Measurements from ENCODE around the gene BMPR1B. TPM values are rescaled to one million over a fixed set of nuclear protein-coding genes. Genes with fewer than 3 reads are reported as not detected.

BMPR1B gene
- total RNA-seq, 2 experiments from 2014 or later = not detected

GRCh38 chr4:95093460-95093859 is 335.7 kb downstream of the BMPR1B start:
- no peaks in the 10 kb centered on the region for H3K9me3 ChIP-seq (ENCODE audit: control insufficient read depth in 1 of 2, insufficient read depth in 1 of 2, low read length in 2 of 2)
- DNase-seq = no peak
- H3K27me3 Mint-ChIP-seq = no peaks in the 10 kb centered on the region
- ChIA-PET CTCF (no interaction called here), POLR2A (no interaction called here)
- H3K4me3 ChIP-seq (ENCODE audit: low read length) = no peak overlapping the region
- H3K36me3 ChIP-seq (ENCODE audit: insufficient read depth, low read length) = no peaks in the 10 kb centered on the region
- no peak overlapping the region for H3K27ac ChIP-seq (ENCODE audit: low read depth in 1 of 2, low read length in 2 of 2)
- no peak for TF ChIP-seq CTCF (IDR thresholded peaks at IDR 0.05)
- H3K36me3 Mint-ChIP-seq (ENCODE audit: low read depth) = no peaks in the 10 kb centered on the region
- no peak overlapping the region for H3K27ac Mint-ChIP-seq
- H3K4me1 Mint-ChIP-seq (ENCODE audit: low read depth) = peaks cover 17% of the 10 kb centered on the region
- H3K4me1 ChIP-seq (ENCODE audit: insufficient read depth, low read length) = no peaks in the 10 kb centered on the region
- ATAC-seq (ENCODE audit: poor library complexity) = no peak
- no peaks in the 10 kb centered on the region for H3K27me3 ChIP-seq (ENCODE audit: control insufficient read depth in 1 of 2, insufficient read depth in 2 of 2, low read length in 2 of 2)
- H3K9me3 Mint-ChIP-seq = no peaks in the 10 kb centered on the region
- intact Hi-C loops (cut with DNase I, micrococcal nuclease) = loop anchor here in 1 of 2 experiments (5.0 kb wide), 1 partner anchor 471 kb away; no protein-coding TSS in a partner anchor
- H3K4me3 Mint-ChIP-seq = no peak overlapping the region

DNA sequence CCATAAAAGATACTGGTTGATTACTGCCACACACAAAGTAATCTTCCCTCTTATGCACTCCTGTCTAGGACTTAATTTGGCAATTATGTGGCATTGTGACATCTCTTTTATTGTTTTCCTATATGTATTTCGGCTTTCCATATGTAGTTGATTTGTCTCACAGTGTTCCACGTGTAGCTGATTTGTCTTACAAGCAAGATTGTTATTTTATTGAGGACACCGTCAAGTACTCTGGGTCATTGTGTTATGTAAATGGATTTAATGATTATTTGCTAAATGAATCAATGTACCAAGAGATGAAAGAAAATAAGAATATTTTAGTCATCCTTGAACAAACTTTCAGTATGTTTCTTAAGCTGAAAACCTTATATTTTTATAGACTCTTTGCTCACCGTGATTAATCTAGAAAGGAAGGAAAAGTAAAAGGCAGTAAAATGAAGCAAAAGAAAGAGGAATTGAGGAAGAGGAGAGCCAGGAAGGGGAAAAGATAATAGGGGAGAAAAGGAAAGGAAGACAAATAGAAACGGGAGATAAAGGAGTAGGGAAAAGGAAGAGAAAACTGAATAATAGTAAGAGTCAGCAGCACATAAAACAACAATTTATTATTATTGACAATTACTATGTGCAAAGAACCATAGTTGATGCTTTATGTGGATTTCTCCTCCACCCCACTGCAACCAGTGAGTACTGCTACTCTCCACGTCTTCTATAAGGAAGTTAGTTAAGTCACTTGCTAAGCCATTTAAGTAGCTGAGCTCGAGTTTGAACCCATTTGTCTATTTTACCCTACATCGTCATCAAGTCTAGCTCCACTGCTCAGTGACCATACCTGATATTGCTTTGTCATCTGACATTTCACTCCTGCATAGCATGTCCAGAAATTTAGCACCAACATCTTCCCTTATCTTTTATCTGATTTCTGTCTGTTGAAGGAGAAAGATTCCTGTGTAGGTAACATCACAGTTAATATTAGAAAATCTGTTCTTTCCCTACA is 336.5 kb downstream of the BMPR1B start:
- H3K27ac ChIP-seq (ENCODE audit: low read depth in 1 of 2, low read length in 2 of 2) = no peak overlapping the region
- H3K36me3 Mint-ChIP-seq (ENCODE audit: low read depth) = no peaks in the 10 kb centered on the region
- intact Hi-C loops (cut with DNase I, micrococcal nuclease) = loop anchor here (2.0 to 5.0 kb wide), 2 partner anchors 472 to 473 kb away; no protein-coding TSS in a partner anchor
- H3K27me3 ChIP-seq (ENCODE audit: control insufficient read depth in 1 of 2, insufficient read depth in 2 of 2, low read length in 2 of 2) = no peaks in the 10 kb centered on the region
- H3K4me3 Mint-ChIP-seq = no peak overlapping the region
- ATAC-seq (ENCODE audit: poor library complexity) = no peak
- H3K4me1 ChIP-seq (ENCODE audit: insufficient read depth, low read length) = no peaks in the 10 kb centered on the region
- CTCF ChIA-PET = no interaction called here
- POLR2A ChIA-PET = no interaction called here
- no peak overlapping the region for H3K4me3 ChIP-seq (ENCODE audit: low read length)
- H3K4me1 Mint-ChIP-seq (ENCODE audit: low read depth) = peaks cover 17% of the 10 kb centered on the region
- no peaks in the 10 kb centered on the region for H3K9me3 ChIP-seq (ENCODE audit: control insufficient read depth in 1 of 2, insufficient read depth in 1 of 2, low read length in 2 of 2)
- no peak overlapping the region for H3K27ac Mint-ChIP-seq
- no peaks in the 10 kb centered on the region for H3K27me3 Mint-ChIP-seq
- H3K9me3 Mint-ChIP-seq = no peaks in the 10 kb centered on the region
- H3K36me3 ChIP-seq (ENCODE audit: insufficient read depth, low read length) = no peaks in the 10 kb centered on the region
- no peak for DNase-seq
- no peak for TF ChIP-seq CTCF (IDR thresholded peaks at IDR 0.05)

DNA sequence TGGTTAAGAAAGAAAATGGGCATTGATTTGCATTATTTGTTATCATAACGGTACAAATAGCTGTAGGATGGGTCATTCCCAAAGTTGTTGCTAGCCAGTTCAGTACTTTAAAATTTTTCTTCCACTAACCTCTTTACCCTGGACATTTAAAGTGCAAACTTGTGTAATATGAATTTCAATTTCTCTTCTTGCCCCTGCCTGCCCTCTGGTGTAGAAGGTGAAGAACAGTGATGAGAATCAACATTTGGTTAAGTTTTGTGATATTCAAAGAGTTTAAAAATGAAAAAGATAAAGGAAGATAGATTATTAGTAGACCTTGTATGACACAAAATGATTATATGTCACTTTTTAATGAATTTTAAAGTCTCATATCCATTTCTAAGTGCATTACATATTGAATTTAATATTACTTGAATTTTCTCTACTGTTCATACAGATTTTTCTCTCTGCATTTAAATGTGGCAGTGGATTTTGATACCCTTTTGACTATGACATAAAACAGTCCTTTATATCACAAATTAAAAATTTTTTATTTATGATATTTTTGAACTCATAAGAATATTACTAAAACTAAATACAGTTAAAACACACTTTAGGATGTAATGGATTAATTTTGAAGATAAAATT is 337.7 kb downstream of the BMPR1B start:
- Histone ChIP-seq H3K27ac (ENCODE audit: low read depth in 1 of 2, low read length in 2 of 2) (no peak overlapping the region), H3K9me3 (ENCODE audit: control insufficient read depth in 1 of 2, insufficient read depth in 1 of 2, low read length in 2 of 2) (no peaks in the 10 kb centered on the region), H3K4me1 (ENCODE audit: insufficient read depth, low read length) (no peaks in the 10 kb centered on the region), H3K27me3 (ENCODE audit: control insufficient read depth in 1 of 2, insufficient read depth in 2 of 2, low read length in 2 of 2) (no peaks in the 10 kb centered on the region), H3K36me3 (ENCODE audit: insufficient read depth, low read length) (no peaks in the 10 kb centered on the region), H3K4me3 (ENCODE audit: low read length) (no peak overlapping the region)
- peak; percentile 17 for TF ChIP-seq CTCF (IDR thresholded peaks at IDR 0.05)
- Mint-ChIP-seq H3K9me3 (no peaks in the 10 kb centered on the region), H3K4me1 (ENCODE audit: low read depth) (peaks cover 17% of the 10 kb centered on the region), H3K27me3 (no peaks in the 10 kb centered on the region), H3K27ac (no peak overlapping the region), H3K36me3 (ENCODE audit: low read depth) (no peaks in the 10 kb centered on the region), H3K4me3 (no peak overlapping the region)
- ChIA-PET CTCF (no interaction called here), POLR2A (no interaction called here)
- DNase-seq = peak in 1 of 14 experiments; percentile 13
- no peak for ATAC-seq (ENCODE audit: poor library complexity)
- intact Hi-C loops (cut with DNase I, micrococcal nuclease) = loop anchor here in 1 of 2 experiments (2.0 kb wide), 1 partner anchor 475 kb away; no protein-coding TSS in a partner anchor
